ENCODE measurements around the gene SDC1. TPM values are rescaled to one million over a fixed set of nuclear protein-coding genes. Genes with fewer than 3 reads are reported as not detected.

Gene SDC1
- total RNA-seq, 6 donors from 2014 or later: 74.4 to 213 (median 154) TPM

GRCh38 chr2:20150806-20151571, 73.9 kb downstream of the SDC1 start:
- WGBS, 2 donors: 38 to 69% methylated on average over 7 of the region's 7 CpGs
- Histone ChIP-seq H3K9me3 (no peaks in the 10 kb centered on the region), H3K4me3 (no peak overlapping the region), H3K4me1 (peaks cover 0 to 21% (median 10%) of the 10 kb centered on the region in 4 donors), H3K27me3 (no peaks in the 10 kb centered on the region), H3K36me3 (no peaks in the 10 kb centered on the region), H3K27ac (no peak overlapping the region)
- no peak for ATAC-seq (ENCODE audit: low FRiP score in 2 of 2)
- TF ChIP-seq POLR2A (IDR thresholded peaks at IDR 0.05) (no peak), CTCF (IDR thresholded peaks at IDR 0.05) (no peak), EP300 (IDR thresholded peaks at IDR 0.05) (no peak)
- no peak for DNase-seq

Small RNAs within 50 kb of the gene (small RNA-seq; reads per million reads assigned to genes)
- gene RN7SL140P: 0 to 0.11 (median 0) reads per million in 4 donors
- gene RNU6-961P: 0 reads per million in 4 donors
- gene RNU7-113P: 0 reads per million in 4 donors

Other genes with a start within 250 kb of the SDC1 start
- gene WDR35, start 235.0 kb downstream of the SDC1 start, total RNA-seq: 10 to 100 TPM in 1 of 6 donors, 1 to 10 TPM in 5; 4.4 to 16.5 (median 6.9) TPM
- gene MATN3, start 212.5 kb downstream of the SDC1 start, total RNA-seq: 10 to 100 TPM in 2 of 6 donors, 1 to 10 TPM in 4; 1.0 to 17.3 (median 7.8) TPM
- 100 to 1,000 TPM in 3 of 6 donors, 10 to 100 TPM in 3; 27.2 to 210 (median 116) TPM for gene LAPTM4A, start 173.5 kb downstream of the SDC1 start, total RNA-seq
- 100 to 1,000 TPM in 1 of 6 donors, 10 to 100 TPM in 5; 33.1 to 114 (median 86.6) TPM for gene PUM2, start 125.7 kb upstream of the SDC1 start, total RNA-seq
- gene RHOB, start 221.9 kb upstream of the SDC1 start, total RNA-seq: 100 to 1,000 TPM; 193 to 583 (median 336) TPM

Data from upper lobe of left lung (tissue), 6 donors.